Fibroblast of the aortic adventitia (primary cell): ENCODE data around the gene VWA8. TPM values are rescaled to one million over a fixed set of nuclear protein-coding genes. Genes with fewer than 3 reads are reported as not detected.
"Not testable (repeated sequence)": the region's sequence is repeated elsewhere in the genome, so short reads cannot be mapped to it uniquely, and the experiment has no call there.

Experiments used
- DNase-seq: peaks from one replicate; pipeline ENCODE4 v3.0.0-alpha.2; 2010; ENCODE audit warnings: low read depth
- H3K4me3 ChIP-seq: 2 replicates; pipeline ENCODE4 v1.5.1; 2011; ENCODE audit warnings: low read depth, mild to moderate bottlenecking, control low read depth, low read length, moderate library complexity
- CTCF ChIP-seq: IDR thresholded peaks from 2 replicates; pipeline ENCODE4 v1.5.1; 2011; ENCODE audit warnings: mild to moderate bottlenecking, low read length, control low read depth, inconsistent platforms; ENCODE audit not compliant: insufficient read depth
- total RNA-seq: library from RNA; depleted of rRNA; stranded (reverse); fragments of >200 nt; gene quantifications from 2 replicates; pipeline ENCODE4 v1.2.3, GENCODE V29; 2012; ENCODE audit warnings: low replicate concordance

VWA8 gene
- total RNA-seq, 1 donor: 27.2 TPM

GRCh38 chr13:41956272-41956671 lies 4.6 kb downstream of the VWA8 start:
- no peak overlapping the region for H3K4me3 ChIP-seq
- DNase-seq: no peak
- TF ChIP-seq CTCF: no peak

- no peak for DNase-seq
- H3K4me3 ChIP-seq: no peak overlapping the region
- TF ChIP-seq CTCF: no peak
Measured at GRCh38 chr13:41955605-41956004, 5.3 kb downstream of the VWA8 start.

GRCh38 chr13:41954226-41954625 lies 6.7 kb downstream of the VWA8 start:
- DNase-seq: no peak
- no peak overlapping the region for H3K4me3 ChIP-seq
- no peak for TF ChIP-seq CTCF

- DNase-seq: no peak
- H3K4me3 ChIP-seq: no peak overlapping the region
- no peak for TF ChIP-seq CTCF
Measured at GRCh38 chr13:41952749-41953148, 8.2 kb downstream of the VWA8 start.

- not testable (repeated sequence) for H3K4me3 ChIP-seq, DNase-seq
Measured at GRCh38 chr13:41949104-41949503, 11.8 kb downstream of the VWA8 start.

GRCh38 chr13:41945926-41946325 lies 15.0 kb downstream of the VWA8 start:
- H3K4me3 ChIP-seq: no peak overlapping the region
- DNase-seq: no peak
- no peak for TF ChIP-seq CTCF

GRCh38 chr13:41944635-41945397 lies 16.1 kb downstream of the VWA8 start:
- TF ChIP-seq CTCF: no peak
- H3K4me3 ChIP-seq: no peak overlapping the region
- DNase-seq: no peak
